A549 (cell line): ENCODE results near the gene C1orf167. TPM values are rescaled to one million over a fixed set of nuclear protein-coding genes. Genes with fewer than 3 reads are reported as not detected.
A peak's percentile ranks its signal among the peaks of the same experiment; 100 is the strongest.

Source experiments
- ATAC-seq, 2 experiments: fragments of 200-7000 bp in 1 of 2; fragments of >200 bp in 1 of 2; cut with Nextera tagmentation in 1 of 2; cut with Tn5 transposase in 1 of 2; 3 replicates each; pipeline versions ENCODE4 v1.8.0 to v1.9.1; 2018 to 2020; ENCODE audit warnings: mild to moderate bottlenecking in 1 of 2, moderate library complexity in 1 of 2
- CTCF ChIA-PET: fragments of 300-600 bp; sonication (Branson Sonifier 250); formaldehyde crosslinking; extraction: SDS; loops from one replicate; lab custom pipeline; 2021; ENCODE audit warnings: antibody characterized with exemption, inconsistent platforms; lab: Yijun Ruan, JAX
- POLR2A ChIA-PET: fragments of 350-600 bp; formaldehyde crosslinking; extraction: SDS; loops from one replicate; lab custom pipeline; 2021; ENCODE audit warnings: antibody characterized with exemption, inconsistent platforms; lab: Yijun Ruan, JAX
- DNase-seq, 2 experiments: peaks; one replicate each; pipeline versions ENCODE4 v3.0.0 to v3.0.0-alpha.2; 2011 to 2016; ENCODE audit warnings: low read depth in 1 of 2, low spot score in 1 of 2
- FAIRE-seq: peaks from 2 replicates; lab custom pipeline; 2011; peaks lifted over from hg19 to GRCh38; lab: Jason Lieb, UNC
- H3K27ac ChIP-seq, 2 experiments: fragments of >200 bp; sonication (Bioruptor Twin); formaldehyde crosslinking; 3 replicates each; pipeline ENCODE4 v1.5.1; 2016 to 2017
- H3K4me1 ChIP-seq: fragments of >200 bp; sonication (Bioruptor Twin); formaldehyde crosslinking; 3 replicates; pipeline ENCODE4 v1.6.1; 2016
- H3K4me2 ChIP-seq: fragments of >200 bp; sonication (Bioruptor Twin); formaldehyde crosslinking; 3 replicates; pipeline ENCODE4 v1.6.1; 2016
- H3K4me3 ChIP-seq: fragments of >200 bp; sonication (Bioruptor Twin); formaldehyde crosslinking; 3 replicates; pipeline ENCODE4 v1.5.1; 2016
- H3K9me3 ChIP-seq: fragments of >200 bp; sonication (Bioruptor Twin); formaldehyde crosslinking; 3 replicates; pipeline ENCODE4 v1.6.1; 2016
- BHLHE40 ChIP-seq: IDR thresholded peaks from 2 replicates; pipeline ENCODE4 v1.6.1; 2012; ENCODE audit warnings: low read depth, low read length, inconsistent platforms
- CBX8 ChIP-seq: fragments of 200-600 bp; sonication (generic); IDR thresholded peaks from 2 replicates; pipeline ENCODE4 v1.6.1; 2016
- CHD4 ChIP-seq: fragments of 200-600 bp; sonication (generic); IDR thresholded peaks from 2 replicates; pipeline ENCODE4 v1.6.1; 2016; ENCODE audit warnings: antibody characterized with exemption, mild to moderate bottlenecking, borderline replicate concordance
- CTCF ChIP-seq: fragments of >200 bp; sonication (Bioruptor Twin); formaldehyde crosslinking; IDR thresholded peaks from 3 replicates; pipeline ENCODE4 v1.5.1; 2016
- FOXS1 ChIP-seq: fragments of 250-450 bp; sonication (Bioruptor Pico); IDR thresholded peaks from 2 replicates; pipeline ENCODE4 v1.5.0; 2020; ENCODE audit warnings: mild to moderate bottlenecking, moderate library complexity
- HMGXB4 ChIP-seq: fragments of 250-450 bp; sonication (Bioruptor Pico); IDR thresholded peaks from 2 replicates; pipeline ENCODE4 v1.5.0; 2021; ENCODE audit warnings: mild to moderate bottlenecking, moderate library complexity, borderline replicate concordance
- MYC ChIP-seq: IDR thresholded peaks from 2 replicates; pipeline ENCODE4 v1.6.1; 2012; ENCODE audit warnings: mild to moderate bottlenecking, inconsistent platforms, low read length, improper control_type of control experiment, borderline replicate concordance
- RAD21 ChIP-seq, 2 experiments: fragments of >200 bp in 1 of 2; sonication (Bioruptor Twin) in 1 of 2; formaldehyde crosslinking in 1 of 2; IDR thresholded peaks in 1 of 2; conservative IDR thresholded peaks in 1 of 2; 2 replicates in 1 of 2; 3 replicates in 1 of 2; pipeline ENCODE4 v1.6.1; 2012 to 2018; ENCODE audit warnings: inconsistent platforms in 1 of 2
- RCOR1 ChIP-seq: fragments of 150-350 bp; IDR thresholded peaks from 2 replicates; pipeline ENCODE4 v1.6.1; 2014; ENCODE audit warnings: antibody characterized with exemption, low read length, low read depth
- REST ChIP-seq: fragments of 200-600 bp; sonication (generic); IDR thresholded peaks from 2 replicates; pipeline ENCODE4 v1.6.1; 2016; ENCODE audit warnings: antibody characterized with exemption, mild to moderate bottlenecking, moderate library complexity
- SMC3 ChIP-seq: fragments of >200 bp; sonication (Bioruptor Twin); formaldehyde crosslinking; IDR thresholded peaks from 3 replicates; pipeline ENCODE4 v1.6.1; 2018; ENCODE audit warnings: inconsistent platforms
- ZFP36 ChIP-seq: fragments of 450-650 bp; IDR thresholded peaks from 2 replicates; pipeline ENCODE4 v1.6.1; 2014; ENCODE audit warnings: borderline replicate concordance; ENCODE audit not compliant: partially characterized antibody
- ZSCAN20 ChIP-seq: fragments of 250-450 bp; sonication (Bioruptor Pico); IDR thresholded peaks from 2 replicates; pipeline ENCODE4 v1.8.0; 2022; ENCODE audit warnings: mild to moderate bottlenecking, moderate library complexity
- WGBS: methylation state at CpG from one replicate; pipeline ENCODE4 v1.1.6; 2017; ENCODE audit errors: missing lambda C conversion rate; 5-methylcytosine and 5-hydroxymethylcytosine counted together
- polyA plus RNA-seq, 4 experiments: library from polyadenylated mRNA; depleted of rRNA in 3 of 4; stranded (reverse); fragments of >200 nt; fragmentation: RNase III in 1 of 4; extraction: RNeasy Plus Mini Kit Qiagen cat#74134 plus additional on column Dnase treatment in 1 of 4; gene quantifications; 2 replicates in 3 of 4; 3 replicates in 1 of 4; pipeline ENCODE4 v1.2.3, GENCODE V29; 2011 to 2017
- TF ChIP-seq, protein P1 (sequence below): fragments of 250-450 bp; sonication (Bioruptor Pico); IDR thresholded peaks from 2 replicates; pipeline ENCODE4 v1.5.0; 2020; ENCODE audit warnings: low read depth, mild to moderate bottlenecking, moderate library complexity

The C1orf167 gene
- polyA plus RNA-seq, 2 of the 4 experiments (the other 2 are of a cell fraction), result not detected

DNA sequence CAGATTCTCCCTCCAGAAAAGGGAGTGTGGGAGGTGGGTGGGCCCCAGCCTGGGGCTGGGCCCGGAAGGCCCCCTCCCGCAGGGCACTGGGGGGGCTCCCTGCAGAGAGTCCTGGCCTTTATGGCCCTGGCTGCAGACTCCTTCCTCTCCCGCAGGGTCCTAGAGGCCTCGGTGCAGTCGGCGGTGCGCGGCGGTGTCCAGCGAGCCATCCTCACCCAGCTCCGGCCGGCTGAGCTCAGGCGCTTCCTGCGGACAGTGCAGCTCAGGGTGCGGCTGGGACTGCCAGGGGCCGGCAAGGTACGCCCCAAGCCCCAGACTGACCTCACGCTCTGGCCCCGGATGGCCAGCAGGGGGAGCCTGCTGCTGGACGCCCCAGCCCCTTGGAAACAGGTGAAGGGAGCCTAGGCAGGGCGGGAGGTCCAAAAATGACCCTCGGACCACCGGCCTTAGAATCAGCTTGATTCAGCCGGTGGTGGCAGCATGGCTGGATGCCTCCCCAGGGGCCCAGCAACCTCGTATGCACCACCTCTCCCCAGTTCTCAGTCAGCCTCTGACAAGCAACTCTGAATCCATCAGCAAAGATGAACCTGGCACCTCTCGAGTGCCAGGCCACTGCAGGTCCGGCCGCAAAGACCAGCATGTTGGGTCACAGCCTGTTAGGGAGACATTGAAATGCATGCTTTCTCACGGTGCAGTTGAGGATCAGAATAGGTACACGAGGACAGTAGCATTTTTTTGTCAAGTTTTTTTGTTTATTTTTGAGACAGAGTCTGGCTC, 23.2 kb downstream of the C1orf167 start:
- no peak for TF ChIP-seq CHD4
- TF ChIP-seq FOXS1, result no peak
- peak; percentile 66 for TF ChIP-seq CTCF
- no peak for TF ChIP-seq ZFP36
- peak; percentile 48; the same call in 2 of the 3 replicates for TF ChIP-seq SMC3
- TF ChIP-seq, protein P1, sequence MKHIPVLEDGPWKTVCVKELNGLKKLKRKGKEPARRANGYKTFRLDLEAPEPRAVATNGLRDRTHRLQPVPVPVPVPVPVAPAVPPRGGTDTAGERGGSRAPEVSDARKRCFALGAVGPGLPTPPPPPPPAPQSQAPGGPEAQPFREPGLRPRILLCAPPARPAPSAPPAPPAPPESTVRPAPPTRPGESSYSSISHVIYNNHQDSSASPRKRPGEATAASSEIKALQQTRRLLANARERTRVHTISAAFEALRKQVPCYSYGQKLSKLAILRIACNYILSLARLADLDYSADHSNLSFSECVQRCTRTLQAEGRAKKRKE (CRISPR knock-in tag), result no peak
- no peak for TF ChIP-seq BHLHE40
- TF ChIP-seq CBX8, result no peak
- no peak for TF ChIP-seq ZSCAN20
- TF ChIP-seq RAD21 (conservative IDR thresholded peaks at IDR 0.05 in 1 of 2, IDR thresholded peaks at IDR 0.05 in 1 of 2), result peak in 1 of 2 experiments; percentile 31; a peak in 3 of 5 replicates
- TF ChIP-seq, all 56 proteins: peak for 3
- H3K4me3 ChIP-seq, result peak overlapping the region; percentile 19; the same call in 1 of the 3 replicates
- WGBS, result 38% methylated on average over 6 of the region's 30 CpGs
- ChIA-PET CTCF (interaction anchor here (0.6 to 4.7 kb wide), 12 partner anchors 10 to 85 kb away, joined by 3 to 26 read pairs (median 5); partner anchors contain the start of gene C1orf167), POLR2A (no interaction called here)
- peak; percentile 74 to 93 for ATAC-seq
- peak overlapping the region; percentile 38 to 77; a peak in 4 of 6 replicates for H3K27ac ChIP-seq
- no peak for FAIRE-seq
- H3K4me1 ChIP-seq, result peaks cover 10% of the 10 kb centered on the region
- H3K9me3 ChIP-seq, result no peaks in the 10 kb centered on the region
- peak overlapping the region; percentile 70 for H3K4me2 ChIP-seq
- peak; percentile 63 to 71 for DNase-seq

DNA sequence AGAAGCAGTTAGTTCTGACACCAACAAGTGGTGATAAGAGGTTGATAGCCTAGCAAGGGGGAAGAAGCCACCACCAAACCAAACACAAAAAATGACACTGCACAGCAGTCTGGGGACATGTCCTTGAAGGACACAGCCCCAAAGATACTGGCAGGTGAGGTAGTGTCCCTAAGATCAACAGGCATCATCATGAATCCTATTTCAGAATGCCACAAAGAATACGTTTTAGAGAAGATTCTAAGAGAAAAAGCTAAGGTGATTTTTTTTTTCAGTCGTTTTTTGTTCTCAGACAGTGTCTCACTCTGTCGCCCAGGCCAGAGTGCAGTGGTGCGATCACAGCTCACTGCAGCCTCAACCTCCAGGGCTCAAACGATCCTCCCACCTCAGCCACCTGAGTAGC, 24.2 kb downstream of the C1orf167 start:
- no peak overlapping the region for H3K27ac ChIP-seq
- WGBS, result 52% methylated on average over 5 of the region's 5 CpGs
- no peak for ATAC-seq
- CTCF ChIA-PET, result interaction anchor here (1.4 to 4.7 kb wide), 6 partner anchors 9 to 67 kb away, joined by 3 to 26 read pairs (median 7); no protein-coding TSS in a partner anchor
- H3K4me3 ChIP-seq, result no peak overlapping the region
- DNase-seq, result no peak
- no peak overlapping the region for H3K4me2 ChIP-seq
- POLR2A ChIA-PET, result no interaction called here
- H3K9me3 ChIP-seq, result no peaks in the 10 kb centered on the region
- no peak for FAIRE-seq
- H3K4me1 ChIP-seq, result peaks cover 18% of the 10 kb centered on the region
- TF ChIP-seq HMGXB4 (CRISPR knock-in tag), result no peak
- no peak for TF ChIP-seq MYC
- TF ChIP-seq REST, result no peak
- TF ChIP-seq RCOR1, result no peak
- TF ChIP-seq, all 56 proteins: peak for 0
